Endothelial cell of umbilical vein (primary cell): ENCODE measurements around the gene KRTAP25-1.

ENCODE experiments used
- CTCF ChIP-seq, 2 donors: IDR thresholded peaks; 1 replicate in 1 of 2; 2 replicates in 1 of 2; pipeline ENCODE4 v1.5.1; 2011; ENCODE audit warnings: low read length in 2 of 2, mild to moderate bottlenecking in 2 of 2, moderate library complexity in 2 of 2, control low read depth in 1 of 2, inconsistent platforms in 1 of 2, low read depth in 1 of 2; ENCODE audit not compliant: insufficient read depth in 1 of 2; ENCODE audit errors: extremely low read depth in 1 of 2
- EZH2 ChIP-seq: IDR thresholded peaks from 2 replicates; pipeline ENCODE4 v1.6.1; 2012; ENCODE audit warnings: borderline replicate concordance, low read depth, mild to moderate bottlenecking, moderate library complexity, low read length, inconsistent platforms; ENCODE audit not compliant: severe bottlenecking
- MYC ChIP-seq: IDR thresholded peaks from one replicate; pipeline ENCODE4 v1.6.1; 2011; ENCODE audit warnings: mild to moderate bottlenecking, low read depth, low read length
- POLR2A ChIP-seq: IDR thresholded peaks from 2 replicates; pipeline ENCODE4 v1.6.1; 2012; ENCODE audit warnings: low read depth, mild to moderate bottlenecking, control low read depth, low read length
- POLR2AphosphoS5 ChIP-seq: IDR thresholded peaks from 2 replicates; pipeline ENCODE4 v1.6.1; 2012; ENCODE audit warnings: low read depth, mild to moderate bottlenecking, control low read depth, low read length, moderate library complexity; ENCODE audit not compliant: insufficient read depth
- TF ChIP-seq, protein P1 (sequence below): IDR thresholded peaks from 2 replicates; pipeline ENCODE4 v1.6.1; 2011; ENCODE audit not compliant: insufficient read depth, insufficient read length

DNA sequence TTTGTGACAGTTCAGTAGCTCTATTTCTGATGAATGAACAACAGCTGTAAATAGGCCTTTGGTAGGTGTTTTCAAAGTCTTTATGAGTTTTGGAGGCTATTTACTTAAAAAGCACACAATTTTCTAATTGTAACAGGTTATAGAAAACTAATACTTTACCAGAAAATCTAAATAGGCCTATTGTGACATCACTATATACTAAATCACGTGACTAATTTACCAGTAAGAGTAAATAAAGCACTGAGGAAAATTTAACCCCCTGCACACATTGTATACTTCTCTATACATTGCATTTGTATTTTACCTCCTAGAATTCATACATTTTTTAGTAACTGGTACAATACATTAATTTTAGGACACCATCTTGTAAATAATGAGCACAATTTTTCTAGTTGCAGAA, 15.8 kb upstream of the KRTAP25-1 start:
- TF ChIP-seq CTCF (IDR thresholded peaks at IDR 0.05; ENCODE audit: extremely low read depth in 1 of 2, insufficient read depth in 1 of 2, low read depth in 1 of 2, low read length in 2 of 2) = no peak
- no peak for TF ChIP-seq MYC
- no peak for TF ChIP-seq EZH2
- TF ChIP-seq POLR2A = no peak
- no peak for TF ChIP-seq POLR2AphosphoS5
- TF ChIP-seq, protein P1, sequence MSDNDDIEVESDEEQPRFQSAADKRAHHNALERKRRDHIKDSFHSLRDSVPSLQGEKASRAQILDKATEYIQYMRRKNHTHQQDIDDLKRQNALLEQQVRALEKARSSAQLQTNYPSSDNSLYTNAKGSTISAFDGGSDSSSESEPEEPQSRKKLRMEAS = no peak
